Thyroid gland (tissue), 4 donors: ENCODE data around the gene RAVER2.

ENCODE experiments used
- CTCF ChIP-seq, 6 experiments: fragments of 200-600 bp in 3 of 6; fragments of 450-650 bp in 3 of 6; sonication (generic) in 3 of 6; IDR thresholded peaks; one replicate each; pipeline ENCODE4 v1.5.1; 2016 to 2019; ENCODE audit warnings: antibody characterized with exemption in 6 of 6, mild to moderate bottlenecking in 2 of 6, inconsistent platforms in 1 of 6, moderate library complexity in 1 of 6
- POLR2A ChIP-seq, 2 donors: fragments of 450-650 bp; IDR thresholded peaks; one replicate each; pipeline ENCODE4 v1.6.1; 2017; ENCODE audit warnings: antibody characterized with exemption in 2 of 2, mild to moderate bottlenecking in 2 of 2, moderate library complexity in 1 of 2

- no peak for TF ChIP-seq CTCF (IDR thresholded peaks at IDR 0.05)
- TF ChIP-seq POLR2A (IDR thresholded peaks at IDR 0.05): no peak
These were observed 106.0 kb downstream of the RAVER2 start for GRCh38 chr1:64850846-64851245.
